KMS-11 (cell line): ENCODE data around the gene STEAP3.

ENCODE experiments used
- H2AFZ ChIP-seq: fragments of 200-600 bp; sonication (generic); 2 replicates; pipeline ENCODE4 v1.6.1; 2016; ENCODE audit warnings: antibody characterized with exemption, mixed run types, low read depth
- H3K27ac ChIP-seq: fragments of 200-600 bp; sonication (generic); 2 replicates; pipeline ENCODE4 v1.6.1; 2016; ENCODE audit warnings: mild to moderate bottlenecking, mixed run types
- H3K27me3 ChIP-seq: fragments of 200-600 bp; sonication (generic); 2 replicates; pipeline ENCODE4 v1.6.1; 2017; ENCODE audit warnings: mild to moderate bottlenecking, low read depth, mixed run types, moderate library complexity; ENCODE audit not compliant: insufficient read depth
- H3K36me3 ChIP-seq: fragments of 200-600 bp; sonication (generic); 2 replicates; pipeline ENCODE4 v1.6.1; 2017; ENCODE audit warnings: mild to moderate bottlenecking, mixed run types; ENCODE audit not compliant: insufficient read depth
- H3K4me1 ChIP-seq: fragments of 200-600 bp; sonication (generic); 2 replicates; pipeline ENCODE4 v1.6.1; 2016; ENCODE audit warnings: mild to moderate bottlenecking, low read depth, mixed run types; ENCODE audit not compliant: poor library complexity, severe bottlenecking
- H3K4me2 ChIP-seq: fragments of 200-600 bp; sonication (generic); 2 replicates; pipeline ENCODE4 v1.7.0; 2016; ENCODE audit warnings: mild to moderate bottlenecking, mixed run types
- H3K4me3 ChIP-seq: fragments of 200-600 bp; sonication (generic); IDR thresholded peaks from 2 replicates; pipeline ENCODE4 v1.6.1; 2017; ENCODE audit warnings: low read depth, low read length, mixed read lengths; ENCODE audit not compliant: insufficient read depth
- H3K79me2 ChIP-seq: fragments of 200-600 bp; sonication (generic); 2 replicates; pipeline ENCODE4 v1.6.1; 2016; ENCODE audit warnings: low read depth, mixed run types; ENCODE audit not compliant: insufficient read depth
- H3K9ac ChIP-seq: fragments of 200-600 bp; sonication (generic); 2 replicates; pipeline ENCODE4 v1.6.1; 2016; ENCODE audit warnings: mild to moderate bottlenecking, mixed run types
- H4K20me1 ChIP-seq: fragments of 200-600 bp; sonication (generic); 2 replicates; pipeline ENCODE4 v1.6.1; 2016; ENCODE audit warnings: mild to moderate bottlenecking, mixed run types; ENCODE audit not compliant: insufficient read depth
- TF ChIP-seq, protein P1 (sequence below): fragments of 200-600 bp; sonication (generic); conservative IDR thresholded peaks from 2 replicates; pipeline ENCODE4 v1.6.1; 2017; ENCODE audit warnings: low read depth, mild to moderate bottlenecking, antibody characterized with exemption, low read length, moderate library complexity, mixed read lengths

STEAP3 gene

DNA sequence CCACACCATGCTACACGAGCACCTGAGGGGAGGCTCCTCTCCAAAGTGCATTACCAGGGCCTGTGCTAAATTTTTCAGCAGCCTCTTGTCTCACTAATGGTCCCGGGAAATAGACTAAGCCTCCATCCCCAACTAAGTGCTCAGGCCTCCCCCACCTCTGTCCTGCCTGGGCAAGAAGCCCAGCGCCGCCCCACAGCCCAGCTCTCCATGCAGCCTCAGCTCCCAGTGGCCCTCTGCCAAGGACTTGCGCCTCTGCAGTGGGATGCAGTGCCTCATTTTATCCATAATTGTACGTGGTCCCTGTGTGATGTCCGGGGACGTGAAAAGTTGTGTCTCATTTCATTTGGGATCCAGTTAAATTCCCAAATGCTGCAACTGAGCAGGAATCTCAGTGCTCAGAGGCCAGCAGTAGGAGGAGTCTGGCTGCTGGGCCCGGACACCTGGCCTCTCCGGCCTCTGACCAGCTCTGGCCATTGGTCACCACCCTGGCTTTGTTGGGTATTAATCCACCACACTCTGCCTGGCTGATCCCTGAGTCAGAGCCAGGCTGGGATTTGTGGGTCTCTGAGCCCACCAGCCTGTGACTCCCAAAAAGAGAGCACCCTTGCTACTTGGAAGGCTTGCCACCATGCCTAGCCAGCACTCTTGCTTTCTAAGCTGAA lies 11.4 kb upstream of the STEAP3 start:
- Histone ChIP-seq H2AFZ (no peak overlapping the region), H3K27me3 (no peaks in the 10 kb centered on the region), H3K9ac (no peak overlapping the region), H3K4me3 (no peak overlapping the region), H3K4me1 (no peaks in the 10 kb centered on the region), H4K20me1 (no peaks in the 10 kb centered on the region), H3K27ac (no peak overlapping the region), H3K4me2 (no peak overlapping the region), H3K36me3 (no peaks in the 10 kb centered on the region), H3K79me2 (no peaks in the 10 kb centered on the region)
- TF ChIP-seq, protein P1, sequence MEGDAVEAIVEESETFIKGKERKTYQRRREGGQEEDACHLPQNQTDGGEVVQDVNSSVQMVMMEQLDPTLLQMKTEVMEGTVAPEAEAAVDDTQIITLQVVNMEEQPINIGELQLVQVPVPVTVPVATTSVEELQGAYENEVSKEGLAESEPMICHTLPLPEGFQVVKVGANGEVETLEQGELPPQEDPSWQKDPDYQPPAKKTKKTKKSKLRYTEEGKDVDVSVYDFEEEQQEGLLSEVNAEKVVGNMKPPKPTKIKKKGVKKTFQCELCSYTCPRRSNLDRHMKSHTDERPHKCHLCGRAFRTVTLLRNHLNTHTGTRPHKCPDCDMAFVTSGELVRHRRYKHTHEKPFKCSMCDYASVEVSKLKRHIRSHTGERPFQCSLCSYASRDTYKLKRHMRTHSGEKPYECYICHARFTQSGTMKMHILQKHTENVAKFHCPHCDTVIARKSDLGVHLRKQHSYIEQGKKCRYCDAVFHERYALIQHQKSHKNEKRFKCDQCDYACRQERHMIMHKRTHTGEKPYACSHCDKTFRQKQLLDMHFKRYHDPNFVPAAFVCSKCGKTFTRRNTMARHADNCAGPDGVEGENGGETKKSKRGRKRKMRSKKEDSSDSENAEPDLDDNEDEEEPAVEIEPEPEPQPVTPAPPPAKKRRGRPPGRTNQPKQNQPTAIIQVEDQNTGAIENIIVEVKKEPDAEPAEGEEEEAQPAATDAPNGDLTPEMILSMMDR = no peak

DNA sequence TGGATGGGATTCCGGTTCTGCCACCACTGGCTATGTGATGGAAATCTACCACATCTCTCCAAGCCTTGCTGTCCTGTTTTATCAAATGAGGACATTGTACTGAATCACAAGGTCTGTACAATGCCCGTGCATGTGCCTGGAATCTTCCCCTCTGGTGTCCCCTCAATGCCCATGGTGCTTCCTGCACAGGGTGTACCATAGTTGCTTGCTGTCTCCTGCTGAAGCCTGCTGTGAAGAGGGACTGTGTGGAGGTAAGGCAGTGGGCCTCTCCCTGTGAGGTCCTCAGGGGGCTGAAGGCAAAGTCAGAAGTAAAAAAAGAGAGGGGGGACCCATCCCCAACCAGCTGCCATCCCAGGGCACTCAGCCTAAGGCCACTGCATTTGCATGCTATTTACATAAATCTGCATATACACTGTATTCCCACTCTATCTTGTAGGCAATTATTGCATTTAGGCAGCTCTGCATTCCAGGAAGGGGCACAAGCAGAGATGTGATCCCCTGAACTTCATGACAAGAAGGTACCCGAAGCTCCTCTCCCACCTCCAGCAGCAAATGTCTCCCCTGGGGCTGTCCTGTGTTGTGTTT lies 9.1 kb upstream of the STEAP3 start:
- H3K27me3 ChIP-seq = no peaks in the 10 kb centered on the region
- H3K9ac ChIP-seq = no peak overlapping the region
- H3K4me3 ChIP-seq = no peak overlapping the region
- TF ChIP-seq, protein P1 = no peak
- H3K4me2 ChIP-seq = no peak overlapping the region
- H3K36me3 ChIP-seq = no peaks in the 10 kb centered on the region
- no peak overlapping the region for H3K27ac ChIP-seq
- H3K79me2 ChIP-seq = no peaks in the 10 kb centered on the region
- H2AFZ ChIP-seq = no peak overlapping the region
- no peaks in the 10 kb centered on the region for H4K20me1 ChIP-seq
- peaks cover 5% of the 10 kb centered on the region for H3K4me1 ChIP-seq

DNA sequence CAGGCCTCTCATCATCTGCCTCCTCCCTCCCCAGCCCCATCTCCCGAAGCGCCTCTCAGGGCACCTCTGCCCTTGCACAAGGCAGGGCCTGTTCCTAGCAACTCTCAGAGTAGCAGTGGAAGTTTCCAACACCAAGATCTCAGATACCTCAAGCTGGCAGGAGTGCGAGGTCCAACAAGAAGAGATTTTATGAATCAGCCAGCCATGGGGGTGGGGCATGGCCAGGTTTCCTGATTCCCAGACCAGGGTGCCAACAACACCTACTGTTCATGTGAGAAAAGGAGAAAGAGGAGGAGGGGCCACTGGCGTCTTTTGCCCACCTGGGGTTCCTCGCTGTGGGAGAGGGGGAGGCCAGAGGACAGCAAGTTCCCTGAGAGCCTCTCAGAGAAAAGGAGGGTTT lies 6.6 kb upstream of the STEAP3 start:
- TF ChIP-seq, protein P1 = no peak
- H3K27me3 ChIP-seq = no peaks in the 10 kb centered on the region
- H2AFZ ChIP-seq = no peak overlapping the region
- no peak overlapping the region for H3K4me3 ChIP-seq
- no peaks in the 10 kb centered on the region for H3K36me3 ChIP-seq
- H3K79me2 ChIP-seq = no peaks in the 10 kb centered on the region
- H3K4me2 ChIP-seq = no peak overlapping the region
- peaks cover 5% of the 10 kb centered on the region for H3K4me1 ChIP-seq
- H3K27ac ChIP-seq = no peak overlapping the region
- H3K9ac ChIP-seq = no peak overlapping the region
- no peaks in the 10 kb centered on the region for H4K20me1 ChIP-seq

DNA sequence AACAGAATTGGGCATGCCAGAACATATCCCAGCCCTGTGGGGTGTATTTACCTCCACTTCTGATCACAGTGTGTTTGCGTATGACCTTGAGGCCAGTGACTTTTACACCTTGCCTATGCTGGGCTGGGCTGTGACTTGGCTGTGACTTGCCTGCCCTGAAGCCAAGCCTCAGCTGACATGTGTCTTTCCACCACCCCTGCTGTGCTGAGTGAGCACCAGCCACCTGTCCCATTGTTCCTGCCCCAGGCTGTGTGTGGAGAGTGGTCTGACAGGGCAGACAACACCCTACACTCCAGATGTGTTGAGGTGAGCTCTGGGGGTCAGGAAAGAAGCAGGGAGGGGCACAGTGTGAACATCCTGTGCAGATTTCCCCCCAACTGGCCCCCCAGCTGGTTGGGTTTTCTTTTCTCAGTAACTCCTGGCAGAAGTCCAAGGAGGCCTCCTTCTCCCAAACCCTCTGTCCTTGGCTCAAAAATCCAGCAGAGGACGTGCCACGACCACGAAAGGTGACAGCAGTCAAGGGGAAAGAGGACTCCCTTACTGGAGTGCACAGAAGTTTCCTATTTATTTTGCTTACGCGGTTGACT lies 5.1 kb upstream of the STEAP3 start:
- Histone ChIP-seq H3K27me3 (no peaks in the 10 kb centered on the region), H3K4me3 (no peak overlapping the region), H3K36me3 (no peaks in the 10 kb centered on the region), H3K79me2 (no peaks in the 10 kb centered on the region), H3K4me2 (no peak overlapping the region; the same call in 1 of the 2 replicates), H3K4me1 (peaks cover 5% of the 10 kb centered on the region), H3K9ac (no peak overlapping the region), H2AFZ (no peak overlapping the region), H3K27ac (no peak overlapping the region), H4K20me1 (no peaks in the 10 kb centered on the region)
- TF ChIP-seq, protein P1 = no peak
